Measurements from ENCODE around the gene MAGEB17.

DNA sequence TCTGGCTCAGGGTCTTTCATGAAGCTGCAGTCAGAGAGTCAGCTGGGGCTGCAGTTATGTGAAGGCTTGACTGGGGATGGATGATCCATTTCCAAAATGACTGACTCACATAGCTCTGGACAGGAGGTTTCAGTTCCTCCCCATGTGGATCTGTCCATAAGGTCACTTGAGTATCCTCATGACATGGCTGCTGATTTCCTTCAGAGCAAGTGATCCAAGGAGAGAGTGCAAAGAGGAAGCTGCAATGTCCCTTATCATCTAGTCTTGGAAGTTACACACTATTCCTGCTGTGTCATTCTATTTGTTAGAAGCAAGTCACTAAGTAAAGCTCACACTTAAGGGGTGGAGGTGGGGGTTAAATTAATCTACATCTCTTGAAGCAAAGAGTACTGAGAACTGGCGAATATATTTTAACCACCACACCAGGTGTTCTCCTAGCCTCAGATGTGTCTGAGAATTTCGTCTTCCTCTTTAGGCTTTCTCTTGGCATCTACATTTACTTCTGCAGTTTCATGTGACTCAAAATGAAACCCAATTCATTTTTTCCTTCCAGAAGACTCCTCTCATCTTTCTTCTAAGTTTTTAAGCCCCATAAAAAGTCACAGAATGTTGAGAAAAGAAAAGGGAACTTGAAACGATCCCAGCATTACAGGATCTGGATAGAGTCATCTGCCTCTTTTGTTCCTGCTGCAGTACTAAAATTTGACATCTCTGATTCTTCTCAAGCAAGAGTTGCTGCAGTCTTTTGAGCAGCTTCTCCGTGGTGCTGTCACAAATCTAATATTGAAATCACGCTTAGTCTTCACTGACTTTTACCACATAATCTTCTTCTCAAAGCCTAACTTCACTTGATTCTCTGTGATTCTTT is 47.7 kb upstream of the MAGEB17 start:
- TF ChIP-seq, protein P1, sequence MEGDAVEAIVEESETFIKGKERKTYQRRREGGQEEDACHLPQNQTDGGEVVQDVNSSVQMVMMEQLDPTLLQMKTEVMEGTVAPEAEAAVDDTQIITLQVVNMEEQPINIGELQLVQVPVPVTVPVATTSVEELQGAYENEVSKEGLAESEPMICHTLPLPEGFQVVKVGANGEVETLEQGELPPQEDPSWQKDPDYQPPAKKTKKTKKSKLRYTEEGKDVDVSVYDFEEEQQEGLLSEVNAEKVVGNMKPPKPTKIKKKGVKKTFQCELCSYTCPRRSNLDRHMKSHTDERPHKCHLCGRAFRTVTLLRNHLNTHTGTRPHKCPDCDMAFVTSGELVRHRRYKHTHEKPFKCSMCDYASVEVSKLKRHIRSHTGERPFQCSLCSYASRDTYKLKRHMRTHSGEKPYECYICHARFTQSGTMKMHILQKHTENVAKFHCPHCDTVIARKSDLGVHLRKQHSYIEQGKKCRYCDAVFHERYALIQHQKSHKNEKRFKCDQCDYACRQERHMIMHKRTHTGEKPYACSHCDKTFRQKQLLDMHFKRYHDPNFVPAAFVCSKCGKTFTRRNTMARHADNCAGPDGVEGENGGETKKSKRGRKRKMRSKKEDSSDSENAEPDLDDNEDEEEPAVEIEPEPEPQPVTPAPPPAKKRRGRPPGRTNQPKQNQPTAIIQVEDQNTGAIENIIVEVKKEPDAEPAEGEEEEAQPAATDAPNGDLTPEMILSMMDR (IDR thresholded peaks at IDR 0.05; ENCODE audit: low read depth, low read length, poor library complexity, severe bottlenecking) = no peak
- TF ChIP-seq EZH2phosphoT487 (IDR thresholded peaks at IDR 0.05; ENCODE audit: borderline replicate concordance, low read length) = no peak
